ENCODE data around the gene HSD17B3.

- TF ChIP-seq CTCF (IDR thresholded peaks at IDR 0.05; ENCODE audit: low read depth, low read length) (no peak), EZH2phosphoT487 (IDR thresholded peaks at IDR 0.05; ENCODE audit: low read depth) (no peak)
Observed at GRCh38 chr9:96203867-96204501, 98.0 kb downstream of the HSD17B3 start.

Data from OCI-LY3 (cell line).